Activated naive CD8-positive, alpha-beta T cell treated with anti-CD3 and anti-CD28 coated beads, Interleukin-2, amount 50 U/mL, for 24 hours (primary cell): ENCODE data around the gene RAB11FIP4.

Source experiments
- ATAC-seq: fragments of 150-1000 bp; cut with Tn5 transposase; one replicate; pipeline ENCODE4 v1.10.0; 2021
- DNase-seq: peaks from one replicate; pipeline ENCODE4 v3.0.0; 2021
- H3K27ac Mint-ChIP-seq: one replicate; pipeline ENCODE4 v1.8.0; 2021; ENCODE audit warnings: mild to moderate bottlenecking, mixed read lengths
- H3K27me3 Mint-ChIP-seq: one replicate; pipeline ENCODE4 v1.8.0; 2021; ENCODE audit warnings: mixed read lengths
- H3K36me3 Mint-ChIP-seq: one replicate; pipeline ENCODE4 v1.8.0; 2021; ENCODE audit warnings: low read depth, mixed read lengths
- H3K4me1 Mint-ChIP-seq: one replicate; pipeline ENCODE4 v1.8.0; 2021; ENCODE audit warnings: mixed read lengths
- H3K4me3 Mint-ChIP-seq: one replicate; pipeline ENCODE4 v1.8.0; 2021; ENCODE audit warnings: mild to moderate bottlenecking, moderate library complexity, mixed read lengths
- H3K9me3 Mint-ChIP-seq: one replicate; pipeline ENCODE4 v1.8.0; 2021; ENCODE audit warnings: mixed read lengths

RAB11FIP4 gene

DNA sequence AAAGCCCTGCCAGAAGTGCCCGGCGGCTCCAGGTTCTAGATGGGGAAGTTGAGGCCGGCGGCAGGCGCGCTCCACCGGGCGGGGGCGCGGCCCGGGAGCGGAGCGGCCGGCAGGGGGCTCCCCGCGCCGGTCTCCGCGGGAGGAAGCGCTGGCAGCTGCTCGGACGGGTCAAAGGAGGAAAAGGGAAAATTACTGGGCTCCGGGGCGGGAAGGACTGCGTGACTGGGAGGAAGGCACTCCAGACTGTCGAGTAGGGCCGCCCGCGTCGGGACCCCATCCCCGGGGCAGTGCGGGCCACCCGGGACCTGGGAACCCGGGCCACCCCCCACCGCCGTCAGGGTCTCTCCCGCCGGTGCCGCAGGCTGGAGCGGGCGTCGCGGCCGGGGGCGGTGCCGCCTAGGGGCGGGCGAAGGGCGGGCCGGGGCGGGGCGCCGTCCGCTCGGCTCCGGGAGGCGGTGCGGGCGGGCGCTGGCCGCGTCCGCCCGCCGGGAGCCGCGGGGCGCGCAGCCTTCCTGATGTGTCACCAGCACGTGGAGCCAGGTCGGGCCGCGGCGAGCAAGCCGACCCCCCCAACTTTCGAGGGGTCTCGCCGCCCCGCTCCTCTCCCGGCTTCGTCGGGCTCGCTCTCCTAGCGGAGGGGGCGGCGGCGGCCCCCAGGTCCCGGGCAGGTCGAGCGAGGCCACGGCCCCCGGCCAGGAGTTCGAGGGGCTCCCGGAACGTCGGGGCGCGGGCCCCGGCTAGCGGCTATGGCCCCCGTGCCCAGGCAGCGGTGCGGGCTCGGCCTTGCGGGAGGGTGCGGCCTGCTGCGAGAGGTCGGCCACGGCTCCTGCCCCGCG lies 167.5 kb downstream of the RAB11FIP4 start:
- H3K27me3 Mint-ChIP-seq = peaks cover 12% of the 10 kb centered on the region
- DNase-seq (peak; percentile 69), ATAC-seq (peak; percentile 92)
- no peaks in the 10 kb centered on the region for H3K36me3 Mint-ChIP-seq
- peak overlapping the region; percentile 60 for H3K4me3 Mint-ChIP-seq
- H3K4me1 Mint-ChIP-seq = peaks cover 24% of the 10 kb centered on the region
- H3K27ac Mint-ChIP-seq = peak overlapping the region; percentile 14
- H3K9me3 Mint-ChIP-seq = no peaks in the 10 kb centered on the region

DNA sequence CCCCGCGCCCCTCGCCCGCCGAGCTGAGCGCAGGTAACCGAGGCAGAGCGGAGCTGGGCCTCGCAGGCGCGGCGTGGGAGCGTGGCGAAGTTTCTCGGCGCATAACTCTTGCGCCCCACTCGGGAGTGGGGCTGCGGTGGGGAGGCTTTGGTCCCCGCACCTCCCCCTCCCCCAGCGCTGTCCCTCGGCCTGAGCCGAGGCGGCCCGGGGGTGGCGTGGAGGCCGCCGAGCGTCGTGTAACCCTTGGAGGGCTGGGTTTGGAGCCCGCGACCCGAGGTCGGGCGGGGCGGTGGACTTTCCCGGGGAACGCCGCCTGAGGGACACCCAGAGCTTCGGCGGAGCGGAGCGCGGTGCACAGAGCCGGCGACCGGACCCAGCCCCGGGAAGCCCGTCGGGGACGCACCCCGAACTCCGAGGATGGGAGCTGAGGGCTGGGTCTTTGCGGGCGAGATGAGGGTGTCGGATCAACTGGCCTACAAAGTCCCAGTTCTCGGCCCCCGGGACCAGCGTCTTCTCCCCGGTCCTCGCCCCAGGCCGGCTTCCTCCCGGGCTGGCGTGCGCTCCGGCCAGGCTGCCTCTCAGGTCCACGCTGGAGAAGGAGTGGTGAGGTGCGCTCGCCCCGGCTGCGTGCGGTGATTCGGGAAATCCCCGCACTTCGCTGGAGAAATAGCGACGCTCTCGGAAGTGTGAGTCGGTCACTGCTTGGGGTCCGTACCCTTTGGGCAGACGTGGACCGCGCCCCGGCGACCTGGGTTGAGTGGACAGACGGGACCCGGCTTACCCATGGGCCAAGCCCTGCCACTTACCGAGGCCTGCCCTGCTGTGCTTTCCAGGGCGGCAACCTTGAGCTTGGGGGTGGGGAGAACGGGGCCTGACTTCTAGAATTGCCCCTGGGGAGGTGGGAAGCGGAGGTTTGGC lies 168.4 kb downstream of the RAB11FIP4 start:
- peaks cover 12% of the 10 kb centered on the region for H3K27me3 Mint-ChIP-seq
- no peaks in the 10 kb centered on the region for H3K36me3 Mint-ChIP-seq
- DNase-seq (no peak), ATAC-seq (no peak)
- no peak overlapping the region for H3K27ac Mint-ChIP-seq
- no peaks in the 10 kb centered on the region for H3K9me3 Mint-ChIP-seq
- peak overlapping the region; percentile 64 for H3K4me3 Mint-ChIP-seq
- peaks cover 24% of the 10 kb centered on the region for H3K4me1 Mint-ChIP-seq

DNA sequence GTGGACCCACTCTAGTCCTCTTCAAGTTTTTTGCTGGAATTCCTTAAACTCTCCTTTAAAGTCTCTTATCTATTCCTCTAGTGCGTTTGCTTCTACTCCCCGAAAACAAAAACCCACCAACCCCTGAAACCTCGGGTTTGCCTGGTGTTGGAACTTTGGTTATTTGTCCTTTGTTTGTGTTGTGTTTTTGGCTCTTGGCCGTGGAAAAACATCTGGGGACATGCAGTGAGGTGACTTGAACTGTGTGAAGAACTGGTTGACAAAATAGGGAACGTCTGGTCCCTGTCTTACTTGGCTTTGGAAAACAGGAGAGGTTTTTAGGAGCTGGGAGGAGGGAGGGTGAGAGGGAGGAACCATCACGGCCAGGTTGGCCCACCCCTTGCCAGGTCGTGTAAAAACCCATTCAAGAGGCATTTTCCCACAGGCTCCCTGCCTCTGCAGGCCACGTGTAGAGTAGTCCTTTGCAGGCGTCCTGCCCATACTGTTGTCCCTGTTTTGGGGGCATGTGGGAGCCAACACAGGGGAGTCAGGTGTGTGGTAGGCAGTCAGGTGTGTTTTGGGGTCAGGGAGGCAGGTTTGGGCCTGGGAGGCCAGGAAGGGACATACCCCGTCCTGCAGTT lies 169.3 kb downstream of the RAB11FIP4 start:
- no peak for DNase-seq
- Mint-ChIP-seq H3K9me3 (no peaks in the 10 kb centered on the region), H3K27me3 (peaks cover 12% of the 10 kb centered on the region), H3K4me1 (peaks cover 25% of the 10 kb centered on the region), H3K27ac (no peak overlapping the region), H3K4me3 (peak overlapping the region; percentile 64), H3K36me3 (no peaks in the 10 kb centered on the region)
- ATAC-seq = no peak

DNA sequence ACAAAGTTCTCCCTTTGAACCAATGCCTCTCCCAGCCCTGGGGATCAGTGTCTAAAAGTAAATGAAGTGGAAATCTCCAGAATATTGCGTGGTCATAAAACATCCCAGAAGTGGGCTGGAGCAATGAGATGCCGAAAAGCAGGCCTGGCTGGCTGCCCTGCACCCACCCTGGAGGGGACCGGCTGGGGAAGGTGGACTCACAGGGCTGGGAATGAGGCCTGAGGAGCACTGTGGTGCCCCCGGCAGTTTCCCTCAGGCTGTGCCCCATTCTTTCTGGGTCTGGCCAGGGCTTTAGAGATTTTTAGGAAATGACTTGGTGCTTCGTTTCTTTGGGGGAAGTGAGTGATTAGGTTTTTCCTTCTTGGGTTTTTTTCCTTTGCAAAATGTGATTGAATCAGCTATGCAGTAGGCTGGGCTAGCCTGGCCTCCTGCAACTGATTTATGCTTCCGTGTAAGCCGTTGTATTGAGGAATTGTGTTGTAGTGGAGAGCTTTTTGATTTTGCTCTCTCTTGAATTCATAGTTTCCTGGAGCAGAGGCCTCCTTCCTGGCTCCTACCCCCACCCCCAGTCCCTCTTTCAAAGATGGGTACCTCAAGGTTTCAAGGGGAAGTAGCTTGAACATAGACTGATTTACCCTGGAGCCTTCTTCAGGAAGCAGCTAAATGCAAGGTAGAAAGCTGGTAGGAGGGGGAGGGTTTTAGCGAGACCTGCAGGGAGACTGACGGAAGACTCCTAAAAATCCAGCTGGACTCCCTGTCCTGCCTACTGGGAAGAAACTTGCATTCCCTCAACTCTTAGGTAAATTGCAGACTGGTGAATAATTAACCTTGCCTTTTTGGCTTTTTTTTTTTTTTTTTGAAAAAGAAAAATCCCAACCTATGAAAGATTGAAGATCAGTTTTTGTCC lies 170.2 kb downstream of the RAB11FIP4 start:
- H3K4me3 Mint-ChIP-seq = no peak overlapping the region
- no peaks in the 10 kb centered on the region for H3K36me3 Mint-ChIP-seq
- ATAC-seq (no peak), DNase-seq (no peak)
- no peak overlapping the region for H3K27ac Mint-ChIP-seq
- peaks cover 25% of the 10 kb centered on the region for H3K4me1 Mint-ChIP-seq
- peaks cover 12% of the 10 kb centered on the region for H3K27me3 Mint-ChIP-seq
- H3K9me3 Mint-ChIP-seq = no peaks in the 10 kb centered on the region

- DNase-seq = no peak
- H3K27ac Mint-ChIP-seq = no peak overlapping the region
- H3K9me3 Mint-ChIP-seq = no peaks in the 10 kb centered on the region
- peaks cover 25% of the 10 kb centered on the region for H3K4me1 Mint-ChIP-seq
- no peaks in the 10 kb centered on the region for H3K36me3 Mint-ChIP-seq
- no peak for ATAC-seq
- no peak overlapping the region for H3K4me3 Mint-ChIP-seq
- H3K27me3 Mint-ChIP-seq = peaks cover 12% of the 10 kb centered on the region
These were observed 170.9 kb downstream of the RAB11FIP4 start for GRCh38 chr17:31562376-31562840.

- DNase-seq (no peak), ATAC-seq (no peak)
- Mint-ChIP-seq H3K36me3 (no peaks in the 10 kb centered on the region), H3K4me3 (no peak overlapping the region), H3K27me3 (peaks cover 12% of the 10 kb centered on the region), H3K4me1 (peaks cover 22% of the 10 kb centered on the region), H3K9me3 (no peaks in the 10 kb centered on the region), H3K27ac (no peak overlapping the region)
These were observed 172.8 kb downstream of the RAB11FIP4 start for GRCh38 chr17:31564291-31564690.

GRCh38 chr17:31564883-31565301 lies 173.4 kb downstream of the RAB11FIP4 start:
- Mint-ChIP-seq H3K36me3 (no peaks in the 10 kb centered on the region), H3K9me3 (no peaks in the 10 kb centered on the region), H3K4me1 (peaks cover 22% of the 10 kb centered on the region), H3K27ac (no peak overlapping the region), H3K4me3 (no peak overlapping the region), H3K27me3 (peaks cover 12% of the 10 kb centered on the region)
- DNase-seq (no peak), ATAC-seq (no peak)

DNA sequence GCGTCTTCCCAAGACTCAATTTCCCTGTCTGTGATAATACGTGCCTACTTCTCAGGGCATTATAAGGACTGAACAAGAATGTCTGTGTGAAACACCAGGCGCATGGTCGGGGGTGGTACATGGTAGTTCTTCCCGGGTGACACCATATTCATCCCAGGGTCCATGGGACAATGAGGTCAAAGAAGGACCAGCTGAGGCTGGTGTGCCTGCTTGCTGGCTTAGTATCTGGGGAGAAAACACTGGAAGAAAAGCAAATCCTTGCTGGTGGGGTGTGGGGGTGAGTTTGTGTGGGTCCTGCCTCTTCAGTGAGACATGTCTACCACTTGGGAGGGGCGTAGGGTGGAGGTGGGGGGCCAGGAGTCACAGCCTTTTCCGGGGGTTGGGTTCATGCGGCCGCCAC lies 174.2 kb downstream of the RAB11FIP4 start:
- Mint-ChIP-seq H3K36me3 (no peaks in the 10 kb centered on the region), H3K4me1 (peaks cover 17% of the 10 kb centered on the region), H3K4me3 (no peak overlapping the region), H3K27me3 (peaks cover 6% of the 10 kb centered on the region), H3K27ac (no peak overlapping the region), H3K9me3 (no peaks in the 10 kb centered on the region)
- DNase-seq = no peak
- ATAC-seq = no peak

- Mint-ChIP-seq H3K36me3 (no peaks in the 10 kb centered on the region), H3K4me1 (peaks cover 9% of the 10 kb centered on the region), H3K27me3 (no peaks in the 10 kb centered on the region), H3K4me3 (no peak overlapping the region), H3K27ac (no peak overlapping the region), H3K9me3 (no peaks in the 10 kb centered on the region)
- ATAC-seq (no peak), DNase-seq (no peak)
These were observed 174.9 kb downstream of the RAB11FIP4 start for GRCh38 chr17:31566247-31566991.

DNA sequence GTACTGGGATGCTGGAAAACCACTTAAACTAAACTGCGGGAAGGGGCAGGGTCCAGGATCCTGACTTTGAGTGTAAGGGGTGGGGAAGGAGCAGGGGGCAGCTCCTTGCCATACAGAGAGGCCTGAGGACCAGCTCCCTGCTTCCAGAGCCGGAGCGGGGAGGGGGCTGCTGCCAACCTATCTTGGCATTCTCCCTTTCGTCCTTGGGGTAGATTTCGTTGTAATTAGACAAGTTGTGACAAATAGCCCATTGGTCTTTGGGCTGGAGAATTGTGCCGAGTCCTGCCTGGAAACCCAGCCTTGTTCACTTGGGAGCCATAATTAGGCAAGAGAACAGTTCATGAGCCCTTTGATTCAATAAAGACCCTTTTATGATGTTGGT lies 175.5 kb downstream of the RAB11FIP4 start:
- Mint-ChIP-seq H3K36me3 (no peaks in the 10 kb centered on the region), H3K27me3 (no peaks in the 10 kb centered on the region), H3K9me3 (no peaks in the 10 kb centered on the region), H3K27ac (no peak overlapping the region), H3K4me1 (peaks cover 3% of the 10 kb centered on the region), H3K4me3 (no peak overlapping the region)
- ATAC-seq (no peak), DNase-seq (no peak)

DNA sequence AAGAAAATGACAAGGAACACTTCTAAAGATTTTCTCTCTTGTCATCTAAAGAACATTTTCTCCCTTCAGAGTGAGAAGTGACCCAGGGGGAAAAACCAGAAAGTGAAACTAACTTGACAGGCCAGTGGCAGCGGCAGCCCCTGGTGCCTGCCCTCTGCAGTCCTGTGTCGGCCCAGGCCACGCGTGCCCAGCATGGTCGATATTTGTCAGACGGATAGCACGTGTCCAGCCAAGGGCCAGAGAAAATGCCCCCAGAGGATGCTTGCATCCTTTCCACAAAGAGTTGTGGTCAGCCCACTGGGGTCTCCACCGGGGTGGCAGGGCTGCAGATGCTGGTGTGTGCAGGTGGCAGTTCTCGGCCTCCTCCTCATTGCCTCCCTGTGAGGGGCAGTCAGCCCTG lies 176.6 kb downstream of the RAB11FIP4 start:
- no peaks in the 10 kb centered on the region for H3K36me3 Mint-ChIP-seq
- no peak for DNase-seq
- ATAC-seq = no peak
- H3K27ac Mint-ChIP-seq = no peak overlapping the region
- peaks cover 1% of the 10 kb centered on the region for H3K4me1 Mint-ChIP-seq
- H3K27me3 Mint-ChIP-seq = no peaks in the 10 kb centered on the region
- H3K4me3 Mint-ChIP-seq = no peak overlapping the region
- no peaks in the 10 kb centered on the region for H3K9me3 Mint-ChIP-seq

- H3K4me3 Mint-ChIP-seq = no peak overlapping the region
- no peak for DNase-seq
- H3K9me3 Mint-ChIP-seq = no peaks in the 10 kb centered on the region
- H3K27ac Mint-ChIP-seq = no peak overlapping the region
- ATAC-seq = no peak
- H3K4me1 Mint-ChIP-seq = peaks cover 1% of the 10 kb centered on the region
- H3K36me3 Mint-ChIP-seq = no peaks in the 10 kb centered on the region
- no peaks in the 10 kb centered on the region for H3K27me3 Mint-ChIP-seq
These were observed 177.1 kb downstream of the RAB11FIP4 start for GRCh38 chr17:31568539-31568938.

DNA sequence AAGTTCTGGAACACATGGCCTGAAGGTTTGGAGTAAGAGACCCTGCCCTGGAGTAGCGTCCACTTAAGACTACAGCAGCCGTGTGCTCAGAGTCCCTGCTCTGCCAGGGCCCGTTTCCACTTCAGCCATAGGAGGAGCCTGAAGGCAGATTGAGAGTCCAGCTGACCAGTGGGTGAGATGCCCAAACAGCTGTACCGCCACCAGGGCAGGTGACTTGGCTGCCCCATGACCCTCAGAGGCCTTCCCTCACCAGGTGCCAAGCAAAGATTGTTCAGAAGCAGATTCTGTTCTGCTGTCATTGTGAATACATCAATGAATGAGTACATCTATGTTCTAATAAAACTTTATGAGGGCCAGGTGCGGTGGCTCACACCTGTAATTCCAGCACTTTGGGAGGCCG lies 178.8 kb downstream of the RAB11FIP4 start:
- Mint-ChIP-seq H3K4me3 (no peak overlapping the region), H3K27me3 (no peaks in the 10 kb centered on the region), H3K27ac (no peak overlapping the region), H3K4me1 (peaks cover under 1% of the 10 kb centered on the region), H3K9me3 (no peaks in the 10 kb centered on the region), H3K36me3 (no peaks in the 10 kb centered on the region)
- DNase-seq (no peak), ATAC-seq (no peak)
